NCI-H524 (cell line): ENCODE data around the gene UNG.
"Not testable (repeated sequence)": the region's sequence is repeated elsewhere in the genome, so short reads cannot be mapped to it uniquely, and the experiment has no call there.

ENCODE experiments used
- DNase-seq, 2 experiments: peaks; one replicate each; lab custom pipeline; 2025; lab: John Stamatoyannopoulos, UW

Gene UNG

GRCh38 chr12:109097435-109098182 is at the start of gene UNG:
UNG (plus strand) TSS chr12:109097597; CDS start chr12:109097680, 83 bp downstream.
- DNase-seq, result peak; percentile 83 to 93

DNA sequence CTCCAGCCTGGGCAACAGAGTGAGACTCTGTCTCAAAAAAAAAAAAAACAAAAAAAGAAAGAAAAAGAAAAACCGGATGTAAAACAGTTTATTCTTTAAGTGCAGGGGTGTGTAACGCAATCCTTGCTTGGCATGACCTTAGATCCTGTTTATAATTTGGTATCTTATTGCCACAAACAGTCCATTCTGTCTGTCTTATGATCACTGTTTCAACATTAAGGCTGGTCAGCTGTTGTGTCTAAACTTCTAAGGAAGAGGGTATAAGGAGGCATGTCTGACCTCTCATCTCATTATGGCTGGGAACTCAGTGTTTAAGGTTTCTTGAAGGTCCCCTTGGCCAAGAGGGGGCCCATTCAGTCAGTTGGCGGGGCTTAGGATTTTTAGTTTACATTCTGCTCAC is 48.7 kb upstream of the UNG start:
- DNase-seq, result not testable (repeated sequence)

- not testable (repeated sequence) for DNase-seq
Observed at GRCh38 chr12:109049794-109050193, 47.6 kb upstream of the UNG start.

- DNase-seq, result no peak
Observed at GRCh38 chr12:109052097-109052413, 45.3 kb upstream of the UNG start.

- peak; percentile 55 to 85 for DNase-seq
Observed at GRCh38 chr12:109052414-109053323, 44.7 kb upstream of the UNG start, which contains the start of gene USP30. USP30 (plus strand) TSS chr12:109052576; CDS start chr12:109052679, 103 bp downstream.

DNA sequence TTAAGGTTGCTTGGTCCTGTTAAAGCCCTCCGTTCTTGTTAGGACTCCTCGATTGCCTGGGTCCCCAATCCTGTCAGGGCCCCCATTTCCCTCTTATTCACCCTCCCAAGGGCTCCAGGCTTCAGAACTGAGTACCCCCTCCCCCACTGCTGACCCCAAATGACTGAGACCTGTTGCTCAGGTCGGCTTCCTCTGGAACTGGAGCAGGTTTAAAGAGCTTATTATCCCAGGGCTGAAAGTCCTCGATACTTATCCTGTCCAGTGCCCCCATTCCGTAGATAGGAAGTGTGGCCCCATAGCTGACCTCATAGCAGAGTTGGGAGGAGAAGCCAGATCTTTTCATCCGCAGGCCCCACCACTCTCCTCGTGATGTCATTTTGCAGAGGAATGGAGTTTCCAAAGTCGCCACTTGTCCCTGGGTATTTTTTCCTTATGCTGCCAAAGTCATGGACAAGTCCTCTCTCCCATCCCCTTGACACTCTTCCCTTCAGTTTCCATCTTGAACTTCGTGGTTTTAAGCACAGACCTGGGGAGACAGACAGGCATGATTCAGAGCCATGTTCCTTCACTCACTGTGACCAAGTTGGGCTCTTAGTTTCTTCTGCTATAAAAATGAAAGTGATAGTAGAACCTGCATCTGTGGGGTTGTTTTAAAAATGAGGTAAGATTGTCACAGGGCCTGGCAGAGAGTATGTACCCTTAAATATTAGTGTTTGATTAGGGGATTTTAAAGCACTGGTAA is 43.8 kb upstream of the UNG start:
- DNase-seq, result no peak

DNA sequence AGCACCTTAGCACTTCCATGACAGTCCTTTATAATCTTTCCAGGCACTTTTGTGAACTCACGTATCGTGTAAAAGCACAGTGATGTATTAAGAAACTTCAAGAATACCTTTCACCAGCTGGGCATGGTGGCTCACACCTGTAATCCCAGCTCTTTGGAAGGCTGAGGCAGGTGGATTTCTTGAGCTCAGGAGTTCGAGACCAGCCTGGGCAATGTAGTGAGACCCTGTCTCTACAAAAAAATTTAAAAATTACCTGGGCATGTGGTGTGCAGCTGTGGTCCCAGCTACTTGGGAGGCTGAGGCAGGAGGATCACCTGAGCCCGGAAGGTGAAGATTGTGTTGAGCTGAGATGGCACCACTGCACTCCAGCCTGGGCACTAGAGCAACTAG is 43.3 kb upstream of the UNG start:
- DNase-seq, result not testable (repeated sequence)

- no peak for DNase-seq
Observed at GRCh38 chr12:109054520-109054919, 42.9 kb upstream of the UNG start.

GRCh38 chr12:109056891-109057290 is 40.5 kb upstream of the UNG start:
- DNase-seq, result no peak

- no peak for DNase-seq
Observed at GRCh38 chr12:109057376-109057775, 40.0 kb upstream of the UNG start.

- no peak for DNase-seq
Observed at GRCh38 chr12:109058773-109059172, 38.6 kb upstream of the UNG start.

DNA sequence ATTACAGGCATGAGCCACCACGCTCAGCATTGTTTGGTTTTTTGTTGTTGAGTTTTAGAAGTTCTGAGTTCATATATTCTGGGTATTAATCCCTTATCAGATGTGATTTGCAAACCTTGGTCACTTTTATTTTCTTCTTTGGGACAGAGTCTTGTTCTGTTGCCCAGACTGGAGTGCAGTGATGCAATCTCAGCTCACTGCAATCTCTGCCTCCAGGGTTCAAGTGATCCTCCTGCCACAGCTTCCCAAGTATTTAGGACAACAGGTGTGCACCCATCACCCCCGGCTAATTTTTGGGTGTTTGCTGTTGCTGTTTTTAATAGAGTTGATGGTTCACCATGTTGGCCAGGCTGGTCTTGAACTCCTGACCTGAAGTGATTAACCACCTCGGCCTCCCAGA is 33.3 kb upstream of the UNG start:
- DNase-seq, result no peak

DNA sequence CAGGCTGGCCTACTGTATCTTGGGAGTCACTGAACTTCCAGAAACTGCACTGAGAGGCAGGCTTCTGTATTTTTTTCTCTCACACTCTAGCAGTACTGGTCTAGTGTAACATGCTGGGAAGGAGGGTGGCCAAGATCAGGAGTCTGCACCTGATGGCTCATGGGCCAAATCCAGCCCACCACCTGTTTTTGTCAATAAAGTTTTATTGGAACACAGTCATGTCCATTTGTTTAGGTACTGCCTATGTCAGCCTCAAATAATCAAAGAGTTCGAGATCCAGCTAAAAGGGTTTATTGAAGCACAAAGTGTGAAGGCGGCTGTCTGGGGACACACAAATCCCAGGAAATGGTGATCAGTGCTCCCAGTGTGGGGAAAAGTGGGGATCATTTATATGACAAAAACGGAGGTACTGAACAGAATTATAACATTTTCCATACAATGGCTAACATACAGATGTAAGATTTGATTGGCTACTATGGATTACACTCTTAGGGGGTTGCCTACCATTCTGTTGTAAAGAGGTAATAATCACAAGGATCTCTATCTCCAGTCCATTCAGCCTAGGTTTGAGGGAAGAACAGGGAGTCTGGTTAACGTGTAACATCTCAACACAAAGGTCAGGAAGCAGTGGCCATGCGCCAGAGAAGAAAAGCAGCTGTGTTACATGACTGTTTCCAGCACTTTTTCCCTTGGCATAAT is 32.1 kb upstream of the UNG start:
- no peak for DNase-seq

DNA sequence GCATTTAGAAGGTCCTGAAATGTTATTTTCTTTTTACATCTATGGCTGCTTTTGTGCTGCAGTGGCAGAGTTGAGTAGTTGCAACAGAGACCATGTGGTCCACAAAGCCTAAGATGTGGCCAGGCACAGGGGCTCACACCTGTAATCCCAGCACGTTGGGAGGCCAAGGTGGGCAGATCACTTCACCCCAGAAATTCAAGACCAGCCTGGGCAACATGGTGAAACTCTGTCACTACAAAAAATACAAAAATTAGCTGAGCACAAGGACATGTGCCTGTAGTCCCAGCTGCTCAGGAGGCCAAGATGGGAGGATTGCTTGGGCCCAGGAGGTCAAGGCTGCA is 31.6 kb upstream of the UNG start:
- no peak for DNase-seq

DNA sequence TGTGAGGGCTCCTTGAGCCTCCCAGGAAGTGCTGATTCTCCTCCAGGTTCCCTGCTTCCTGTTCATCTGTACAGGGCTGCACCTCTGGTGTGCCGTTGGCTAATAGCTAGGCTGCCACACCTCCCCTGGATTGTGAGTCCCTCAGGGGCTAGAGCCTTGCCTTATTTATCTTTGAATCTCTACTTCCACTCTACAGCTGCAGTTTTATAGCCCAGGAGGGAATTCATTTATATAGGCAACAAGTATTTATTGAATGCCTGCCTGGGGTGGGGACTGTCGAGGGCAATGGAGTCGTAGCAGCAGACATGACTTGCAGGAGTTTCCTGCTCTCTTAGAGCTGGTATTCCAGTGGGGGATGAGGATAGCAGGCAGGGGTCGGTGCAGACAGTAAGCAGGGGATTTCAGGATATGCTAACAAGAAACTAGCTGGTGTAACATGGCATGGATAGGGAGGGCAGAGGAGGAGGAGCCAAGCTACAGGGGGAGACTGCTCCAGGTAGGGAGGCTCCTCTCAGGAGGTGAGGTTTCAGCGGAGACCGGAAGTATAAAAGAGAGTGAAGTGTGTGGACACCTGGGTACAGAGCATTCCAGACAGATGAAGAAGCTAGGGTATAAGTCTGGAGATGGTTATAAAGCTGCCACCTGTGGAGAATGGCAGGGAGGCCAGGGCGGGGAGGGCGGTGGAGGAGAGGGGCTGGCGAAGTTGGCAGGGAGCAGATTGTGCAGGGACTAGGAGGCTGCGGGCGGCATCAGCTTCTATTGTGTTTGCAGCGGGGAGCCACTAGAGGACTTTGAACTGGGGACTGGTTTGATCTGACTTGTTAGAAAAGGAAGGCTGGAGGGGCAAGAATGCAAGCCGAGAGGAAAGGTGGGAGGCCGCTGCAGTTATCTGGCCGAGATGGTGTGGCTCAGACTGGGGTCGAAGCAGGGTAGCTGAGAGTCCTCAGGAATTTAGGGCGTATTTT is 27.8 kb upstream of the UNG start:
- no peak for DNase-seq

DNA sequence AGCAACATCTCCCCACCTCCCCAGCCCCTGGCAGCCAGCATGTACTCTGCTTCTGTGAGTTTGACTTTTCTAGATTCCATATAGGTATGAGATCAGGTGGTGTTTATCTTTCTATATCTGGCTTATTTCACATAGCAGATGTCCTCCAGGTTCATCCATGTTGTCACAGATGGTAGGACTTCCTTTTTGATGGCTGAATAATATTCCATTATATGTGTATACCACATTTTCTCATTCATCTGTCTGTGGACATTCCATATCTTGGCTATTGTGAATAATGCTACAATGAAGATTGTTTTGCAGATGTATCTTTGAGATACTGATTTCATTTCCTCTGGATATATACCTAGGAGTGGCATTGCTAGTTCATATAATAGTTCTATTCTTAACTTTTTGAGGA is 22.5 kb upstream of the UNG start:
- DNase-seq, result no peak

GRCh38 chr12:109082751-109083150 is 14.6 kb upstream of the UNG start:
- DNase-seq, result no peak

DNA sequence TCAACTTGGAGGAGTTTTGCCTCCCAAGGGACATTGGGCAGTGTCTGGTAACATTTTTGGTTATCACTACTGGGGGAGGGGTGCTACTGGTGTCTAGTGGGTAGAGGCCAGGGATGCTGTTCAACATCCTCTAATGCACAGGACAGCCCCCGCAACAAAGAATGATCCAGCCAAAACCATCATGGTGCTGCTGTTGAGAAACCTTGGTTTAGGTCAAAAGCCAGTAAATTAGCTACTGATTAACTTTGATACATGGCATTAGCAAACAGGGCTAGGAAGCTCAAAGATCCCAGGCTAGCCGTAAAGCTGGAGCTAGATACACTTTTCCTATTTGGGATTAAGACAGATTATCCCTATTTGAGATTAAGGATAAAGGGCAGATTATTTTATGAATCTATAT is 13.0 kb upstream of the UNG start:
- no peak for DNase-seq

DNA sequence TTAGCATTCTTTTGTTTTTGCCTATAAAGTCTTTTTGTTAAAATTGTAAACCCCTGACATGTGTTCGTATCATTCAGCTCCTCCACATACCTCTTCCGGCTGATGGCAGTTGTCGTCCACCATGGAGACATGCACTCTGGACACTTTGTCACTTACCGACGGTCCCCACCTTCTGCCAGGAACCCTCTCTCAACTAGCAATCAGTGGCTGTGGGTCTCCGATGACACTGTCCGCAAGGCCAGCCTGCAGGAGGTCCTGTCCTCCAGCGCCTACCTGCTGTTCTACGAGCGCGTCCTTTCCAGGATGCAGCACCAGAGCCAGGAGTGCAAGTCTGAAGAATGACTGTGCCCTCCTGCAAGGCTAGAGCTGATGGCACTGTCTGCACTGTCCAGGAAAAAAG is 11.8 kb upstream of the UNG start:
- DNase-seq, result no peak

GRCh38 chr12:109087250-109087649 is 10.1 kb upstream of the UNG start:
- no peak for DNase-seq

GRCh38 chr12:109088818-109089217 is 8.6 kb upstream of the UNG start:
- no peak for DNase-seq
